PFSK-1 (cell line): ENCODE measurements around the gene ZBTB7A.

ENCODE experiments used
- POLR2AphosphoS5 ChIP-seq: IDR thresholded peaks from 2 replicates; pipeline ENCODE4 v1.6.1; 2012; ENCODE audit warnings: low read depth, mild to moderate bottlenecking, control low read depth, low read length, moderate library complexity
- TAF1 ChIP-seq: IDR thresholded peaks from 2 replicates; pipeline ENCODE4 v1.6.1; 2012; ENCODE audit warnings: low read length, control low read depth, borderline replicate concordance; ENCODE audit not compliant: insufficient read depth

GRCh38 chr19:4043966-4044715 is 22.6 kb downstream of the ZBTB7A start:
- no peak for TF ChIP-seq TAF1
- no peak for TF ChIP-seq POLR2AphosphoS5
